Esophagus muscularis mucosa (tissue), 4 donors: ENCODE data around the gene TSSK3.

Source experiments
- EP300 ChIP-seq: sonication (generic); formaldehyde crosslinking; IDR thresholded peaks from one replicate; pipeline ENCODE4 v1.6.1; 2017; ENCODE audit warnings: antibody characterized with exemption
- POLR2A ChIP-seq: fragments of 450-650 bp; IDR thresholded peaks from one replicate; pipeline ENCODE4 v1.6.1; 2017; ENCODE audit warnings: antibody characterized with exemption, moderate library complexity, mild to moderate bottlenecking, low read depth
- POLR2AphosphoS5 ChIP-seq, 2 donors: sonication (generic); formaldehyde crosslinking; IDR thresholded peaks; one replicate each; pipeline ENCODE4 v1.6.1; 2017; ENCODE audit warnings: antibody characterized with exemption in 2 of 2
- TF ChIP-seq, protein P1 (sequence below), 3 experiments: fragments of 200-600 bp in 2 of 3; fragments of 450-650 bp in 1 of 3; sonication (generic) in 2 of 3; IDR thresholded peaks; one replicate each; pipeline ENCODE4 v1.5.1; 2017 to 2019; ENCODE audit warnings: antibody characterized with exemption in 3 of 3, mild to moderate bottlenecking in 2 of 3, moderate library complexity in 1 of 3

DNA sequence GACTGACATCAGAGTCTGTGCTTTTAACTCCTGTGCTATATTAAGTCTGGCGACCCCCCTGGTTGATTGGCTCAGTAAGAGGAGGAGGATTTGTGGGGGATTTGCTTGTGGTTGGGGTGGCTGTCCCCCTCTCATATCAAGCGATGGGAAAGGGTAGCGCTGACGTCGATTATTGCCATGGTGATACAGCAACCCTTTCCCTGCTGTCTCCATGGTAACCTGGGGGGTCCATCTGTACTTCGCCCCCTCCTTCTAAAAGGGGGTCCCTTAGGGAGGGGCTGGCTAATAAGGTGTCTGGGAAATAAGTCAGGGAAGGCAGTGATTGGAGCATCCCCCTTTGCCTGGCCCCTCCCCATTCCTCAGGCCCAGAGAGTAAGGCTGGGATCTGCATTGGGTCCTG, 4.7 kb upstream of the TSSK3 start:
- TF ChIP-seq, protein P1, sequence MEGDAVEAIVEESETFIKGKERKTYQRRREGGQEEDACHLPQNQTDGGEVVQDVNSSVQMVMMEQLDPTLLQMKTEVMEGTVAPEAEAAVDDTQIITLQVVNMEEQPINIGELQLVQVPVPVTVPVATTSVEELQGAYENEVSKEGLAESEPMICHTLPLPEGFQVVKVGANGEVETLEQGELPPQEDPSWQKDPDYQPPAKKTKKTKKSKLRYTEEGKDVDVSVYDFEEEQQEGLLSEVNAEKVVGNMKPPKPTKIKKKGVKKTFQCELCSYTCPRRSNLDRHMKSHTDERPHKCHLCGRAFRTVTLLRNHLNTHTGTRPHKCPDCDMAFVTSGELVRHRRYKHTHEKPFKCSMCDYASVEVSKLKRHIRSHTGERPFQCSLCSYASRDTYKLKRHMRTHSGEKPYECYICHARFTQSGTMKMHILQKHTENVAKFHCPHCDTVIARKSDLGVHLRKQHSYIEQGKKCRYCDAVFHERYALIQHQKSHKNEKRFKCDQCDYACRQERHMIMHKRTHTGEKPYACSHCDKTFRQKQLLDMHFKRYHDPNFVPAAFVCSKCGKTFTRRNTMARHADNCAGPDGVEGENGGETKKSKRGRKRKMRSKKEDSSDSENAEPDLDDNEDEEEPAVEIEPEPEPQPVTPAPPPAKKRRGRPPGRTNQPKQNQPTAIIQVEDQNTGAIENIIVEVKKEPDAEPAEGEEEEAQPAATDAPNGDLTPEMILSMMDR (IDR thresholded peaks at IDR 0.05) = no peak
- no peak for TF ChIP-seq POLR2A
- TF ChIP-seq POLR2AphosphoS5 (IDR thresholded peaks at IDR 0.05) = no peak
- TF ChIP-seq EP300 = no peak
